Embryonic facial prominence (tissue), 1 donor: ENCODE results near the gene APLN.

ENCODE experiments used
- DNase-seq: peaks from one replicate; pipeline ENCODE4 v3.0.0-alpha.2; 2016; ENCODE audit errors: extremely low spot score

Gene APLN

GRCh38 chrX:129597905-129598304, 56.9 kb downstream of the APLN start:
- DNase-seq: no peak

GRCh38 chrX:129596077-129596476, 58.7 kb downstream of the APLN start:
- no peak for DNase-seq
